NB4 (cell line): ENCODE measurements around the gene MPPED1.

Source experiments
- CTCF ChIP-seq: IDR thresholded peaks from one replicate; pipeline ENCODE4 v1.5.1; 2012; ENCODE audit warnings: low read depth, low read length
- MYC ChIP-seq: IDR thresholded peaks from 2 replicates; pipeline ENCODE4 v1.6.1; 2011; ENCODE audit warnings: low read depth, low read length
- POLR2A ChIP-seq: IDR thresholded peaks from 2 replicates; pipeline ENCODE4 v1.6.1; 2011; ENCODE audit warnings: mild to moderate bottlenecking; ENCODE audit not compliant: insufficient read length; ENCODE audit errors: extremely low read depth
- TF ChIP-seq, protein P1 (sequence below): IDR thresholded peaks from 2 replicates; pipeline ENCODE4 v1.6.1; 2011; ENCODE audit warnings: low read depth, low read length

DNA sequence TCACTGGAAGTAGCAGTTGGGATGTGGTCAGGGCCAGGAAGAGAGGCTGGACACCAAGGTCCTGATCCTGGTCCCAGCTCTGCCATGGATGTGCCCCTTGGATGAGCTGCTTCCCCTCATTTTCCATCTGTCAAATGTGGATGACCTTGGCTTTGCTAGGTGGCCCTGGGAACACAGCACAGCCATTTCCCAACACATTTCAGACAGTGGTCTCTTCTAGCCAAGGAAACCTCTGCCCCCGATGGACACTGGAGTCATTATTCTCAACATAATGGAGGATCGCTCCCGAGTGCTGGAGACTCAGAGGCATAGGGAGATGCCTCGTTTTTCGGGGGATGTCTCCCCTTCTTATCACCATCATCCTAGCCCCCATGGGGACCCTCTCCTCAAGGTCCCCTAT lies 13.6 kb upstream of the MPPED1 start:
- TF ChIP-seq POLR2A (no peak), CTCF (no peak), MYC (no peak)
- TF ChIP-seq, protein P1, sequence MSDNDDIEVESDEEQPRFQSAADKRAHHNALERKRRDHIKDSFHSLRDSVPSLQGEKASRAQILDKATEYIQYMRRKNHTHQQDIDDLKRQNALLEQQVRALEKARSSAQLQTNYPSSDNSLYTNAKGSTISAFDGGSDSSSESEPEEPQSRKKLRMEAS: no peak
